HG03571 (cell line): ENCODE results near the gene CDKN2C.
"Not testable (repeated sequence)": the region's sequence is repeated elsewhere in the genome, so short reads cannot be mapped to it uniquely, and the experiment has no call there.

Source experiments
- ATAC-seq: cut with Tn5 transposase; IDR thresholded peaks from one replicate; pipeline ENCODE4 v1.9.1; 2021; ENCODE audit not compliant: unreplicated experiment

CDKN2C gene

DNA sequence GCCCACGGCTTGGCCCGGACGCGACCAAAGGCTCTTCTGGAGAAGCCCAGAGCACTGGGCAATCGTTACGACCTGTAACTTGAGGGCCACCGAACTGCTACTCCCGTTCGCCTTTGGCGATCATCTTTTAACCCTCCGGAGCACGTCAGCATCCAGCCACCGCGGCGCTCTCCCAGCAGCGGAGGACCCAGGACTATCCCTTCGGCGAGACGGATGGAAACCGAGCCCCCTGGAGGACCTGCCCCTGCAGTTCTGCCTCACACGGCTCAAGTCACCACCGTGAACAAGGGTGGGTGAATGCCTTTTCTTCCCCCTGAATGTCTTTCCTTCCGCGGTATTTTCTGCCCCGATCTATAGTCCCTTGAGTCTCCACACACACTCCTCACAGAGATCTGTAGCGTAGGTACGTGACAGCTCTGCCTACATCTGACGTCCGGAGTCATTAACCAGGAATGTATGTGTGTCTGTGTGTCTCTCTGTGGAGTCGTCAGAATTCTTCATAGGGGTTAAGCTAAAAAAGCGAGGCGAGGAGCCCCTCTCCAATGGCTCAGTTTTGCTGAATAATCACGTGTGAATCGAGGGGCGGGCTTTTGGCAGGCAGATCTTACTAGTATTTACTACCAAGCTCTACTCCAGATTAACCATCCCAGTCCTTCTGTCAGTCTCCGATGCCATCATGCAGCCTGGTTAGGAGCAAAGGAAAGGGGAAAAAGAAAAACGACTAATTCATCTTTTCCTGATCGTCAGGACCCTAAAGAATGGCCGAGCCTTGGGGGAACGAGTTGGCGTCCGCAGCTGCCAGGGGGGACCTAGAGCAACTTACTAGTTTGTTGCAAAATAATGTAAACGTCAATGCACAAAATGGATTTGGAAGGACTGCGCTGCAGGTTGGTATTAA, at the start of gene CDKN2C:
CDKN2C (plus strand) TSS at position 635 of the 898 bp plus-strand sequence; CDS start at position 759, 124 bp downstream.
- peak; percentile 21 for ATAC-seq

DNA sequence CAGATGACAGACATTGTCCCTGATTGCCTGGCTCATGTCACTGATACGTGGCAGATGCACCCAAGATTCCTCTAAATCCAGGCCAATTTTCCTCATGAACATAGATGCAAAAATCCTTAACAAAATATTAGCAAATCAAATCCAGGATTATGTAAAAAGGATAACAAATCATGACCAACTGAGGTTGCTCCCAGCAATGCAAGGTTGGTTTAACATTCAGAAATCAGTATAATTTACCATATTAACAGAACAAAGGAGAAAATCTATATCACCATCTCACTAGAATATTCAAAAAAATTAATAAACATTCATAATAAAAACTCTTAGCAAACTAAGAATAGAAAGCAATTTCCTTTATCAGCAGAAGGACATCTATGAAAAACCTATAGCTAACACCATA, 49.6 kb upstream of the CDKN2C start:
- ATAC-seq = no peak

DNA sequence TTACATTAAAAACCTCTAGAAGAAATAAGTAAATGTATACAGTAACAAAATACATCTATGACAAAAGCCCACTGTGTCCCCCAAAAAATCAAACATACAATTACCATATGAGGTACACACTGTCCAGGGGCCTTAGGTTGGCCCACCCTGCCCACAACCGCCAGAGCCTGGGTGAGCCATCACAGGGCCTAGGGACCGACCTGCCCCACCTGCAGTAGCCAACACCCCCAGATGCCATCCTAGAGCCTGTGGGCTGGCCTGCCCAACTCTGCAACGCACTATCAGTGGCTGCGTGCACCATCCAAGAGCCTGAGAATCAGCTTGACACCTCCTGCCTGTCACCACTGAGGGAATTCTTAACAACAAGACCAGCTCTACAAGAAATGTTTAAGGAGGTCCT, 49.0 kb upstream of the CDKN2C start:
- no peak for ATAC-seq

DNA sequence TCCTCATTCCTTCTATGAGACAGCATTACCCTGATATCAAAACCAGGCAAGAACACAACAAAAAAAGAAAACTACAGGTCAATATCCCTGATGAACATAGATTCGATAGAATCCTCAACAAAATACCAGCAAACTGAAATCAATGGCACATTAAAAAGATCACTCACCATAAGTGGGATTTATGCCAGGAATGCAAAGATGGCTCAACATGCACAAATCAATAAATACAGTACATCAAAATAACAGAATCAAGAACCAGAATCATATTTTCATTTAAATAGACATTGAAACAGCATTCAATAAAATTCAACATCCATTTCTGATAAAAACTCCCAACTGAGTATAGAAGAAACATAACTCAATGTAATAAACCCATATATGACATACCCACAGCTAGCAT, 46.5 kb upstream of the CDKN2C start:
- no peak for ATAC-seq

DNA sequence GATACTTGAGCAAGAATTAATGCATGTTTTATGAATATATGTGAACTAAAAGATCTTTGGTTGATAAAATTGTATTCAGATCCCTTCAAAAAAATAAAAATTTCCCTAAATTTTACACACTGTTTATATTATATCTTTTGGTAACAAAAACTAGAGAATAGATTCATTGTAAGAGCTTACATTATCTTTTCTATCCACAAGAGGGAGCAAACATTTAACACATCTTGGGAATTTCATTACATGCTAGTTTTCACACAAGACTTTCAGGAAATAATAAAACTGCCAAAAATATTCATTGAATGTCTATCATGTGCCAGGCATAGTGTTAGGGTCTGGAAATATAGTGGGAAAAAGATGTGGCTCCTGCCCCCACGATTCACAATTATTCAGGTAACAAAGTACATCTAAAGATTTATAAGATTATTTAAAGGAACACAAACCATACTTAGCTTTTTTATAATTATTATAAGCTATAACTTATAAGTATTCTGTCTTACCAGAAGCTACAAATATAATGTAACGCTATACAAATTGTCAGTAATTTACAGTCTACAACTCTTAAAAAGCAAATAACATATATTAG, 40.6 kb upstream of the CDKN2C start:
- ATAC-seq = no peak

DNA sequence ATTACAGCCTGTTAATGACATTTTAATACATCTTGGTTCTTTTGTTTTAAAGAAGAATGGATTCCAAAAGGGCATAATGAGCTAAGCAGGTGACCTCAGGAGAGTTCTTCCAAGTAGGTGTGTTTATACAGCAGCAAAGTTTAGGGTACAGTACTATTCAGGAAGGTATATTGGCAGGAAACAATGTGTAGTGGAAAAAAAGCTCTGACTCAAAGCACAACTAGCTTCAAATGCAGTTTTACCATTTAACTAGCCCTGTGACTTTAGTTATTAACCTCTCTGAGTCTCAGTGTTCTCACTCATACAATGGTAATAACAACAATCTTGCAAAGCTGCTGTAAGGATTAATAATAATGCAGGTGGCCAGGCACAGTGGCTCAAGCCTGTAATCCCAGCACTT, 39.9 kb upstream of the CDKN2C start:
- peak; percentile 76 for ATAC-seq

DNA sequence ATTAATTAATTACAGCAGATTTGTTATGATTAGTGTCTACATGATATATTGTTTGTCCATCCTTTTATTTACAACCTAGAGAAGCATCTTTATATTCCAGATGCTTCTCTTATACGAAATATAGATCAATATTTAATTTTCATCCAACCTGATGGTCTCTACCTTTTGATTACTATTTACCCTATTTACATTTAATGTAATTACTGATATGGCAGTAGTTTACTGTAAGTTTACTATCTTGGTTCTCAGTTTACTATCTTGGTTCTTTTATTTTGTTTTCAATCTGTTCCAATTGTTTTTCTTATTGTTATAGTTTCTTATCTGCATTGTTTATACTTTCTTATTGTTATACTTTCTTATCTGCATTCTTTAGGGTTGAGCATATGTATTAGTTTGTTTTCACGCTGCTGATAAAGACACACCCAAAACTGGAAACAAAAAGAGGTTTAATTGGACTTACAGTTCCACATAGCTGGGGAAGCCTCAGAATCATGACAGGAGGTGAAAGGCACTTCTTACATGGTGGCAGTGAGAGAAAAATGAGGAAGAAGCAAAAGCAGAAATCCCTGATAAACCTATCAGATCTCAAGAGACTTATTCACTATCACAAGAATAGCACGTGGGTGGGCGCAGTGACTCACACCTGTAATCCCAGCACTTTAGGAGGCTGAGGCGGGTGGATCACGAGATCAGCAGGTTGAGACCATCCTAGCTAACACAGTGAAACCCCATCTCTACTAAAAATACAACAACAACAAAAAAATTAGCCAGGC, 38.9 kb upstream of the CDKN2C start:
- no peak for ATAC-seq

DNA sequence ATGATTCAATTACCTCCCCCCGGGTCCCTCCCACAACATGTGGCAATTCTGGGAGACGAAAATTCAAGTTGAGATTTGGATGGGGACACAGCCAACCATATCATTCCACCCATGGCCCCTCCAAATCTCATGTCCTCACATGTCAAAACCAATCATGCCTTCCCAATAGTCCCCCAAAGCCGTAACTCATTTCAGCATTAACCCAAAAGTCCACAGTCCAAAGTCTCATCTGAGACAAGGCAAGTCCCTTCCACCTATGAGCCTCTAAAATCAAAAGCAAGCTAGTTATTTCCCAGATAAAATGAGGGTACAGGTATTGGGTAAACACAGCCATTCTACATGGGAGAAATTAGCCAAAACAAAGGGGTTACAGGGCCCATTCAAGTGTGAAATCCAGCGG, 38.0 kb upstream of the CDKN2C start:
- not testable (repeated sequence) for ATAC-seq

DNA sequence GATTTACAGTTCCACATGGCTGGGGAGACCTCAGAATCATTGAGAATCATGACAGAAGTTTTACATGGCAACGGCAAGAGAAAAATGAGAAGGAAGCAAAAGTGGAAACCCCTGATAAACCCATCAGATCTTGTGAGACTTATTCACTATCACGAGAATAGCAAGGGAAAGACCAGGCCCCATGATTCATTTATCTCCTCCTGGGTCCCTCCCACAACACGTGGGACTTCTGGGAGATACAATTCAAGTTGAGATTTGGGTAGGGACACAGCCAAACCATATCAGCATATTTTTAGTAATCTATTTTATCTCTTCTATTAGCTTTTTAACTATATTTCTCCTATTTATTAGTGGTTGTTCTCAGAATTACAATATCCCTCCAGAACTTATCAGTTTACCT, 36.3 kb upstream of the CDKN2C start:
- ATAC-seq = not testable (repeated sequence)

DNA sequence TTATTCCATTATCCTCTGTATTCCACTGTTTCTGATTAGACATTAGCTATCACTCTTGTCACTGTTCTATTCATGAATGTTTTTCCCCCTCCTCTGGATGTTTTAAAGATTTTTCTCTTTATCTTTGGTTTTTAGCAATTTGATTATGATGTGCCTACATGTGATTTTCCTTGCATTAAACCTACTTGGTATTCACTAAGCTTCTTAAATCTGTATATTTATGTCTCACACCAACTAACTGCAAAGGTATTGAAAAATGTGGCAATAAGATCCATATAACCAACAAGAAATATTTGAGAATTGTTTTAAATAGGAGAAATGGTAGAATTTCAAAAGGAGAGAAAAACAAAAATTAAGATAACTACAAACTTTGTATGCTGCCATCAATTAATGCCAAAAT, 35.2 kb upstream of the CDKN2C start:
- no peak for ATAC-seq

DNA sequence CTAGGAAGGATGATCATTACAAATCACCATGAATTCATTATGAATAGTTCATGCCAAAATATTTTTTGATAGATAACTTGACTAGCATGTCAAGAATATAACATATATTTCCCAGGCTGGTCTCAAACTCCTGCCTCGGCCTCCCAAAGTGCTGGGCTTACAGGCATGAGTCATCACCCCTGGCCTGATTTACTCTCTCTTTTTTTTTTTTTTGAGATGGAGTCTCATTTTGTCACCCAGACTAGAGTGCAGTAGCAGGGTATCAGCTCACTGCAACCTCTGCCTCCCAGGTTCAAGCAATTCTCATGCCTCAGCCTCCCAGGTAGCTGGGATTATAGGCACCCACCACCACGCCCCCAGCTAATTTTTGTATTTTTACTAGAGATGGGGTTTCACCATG, 34.8 kb upstream of the CDKN2C start:
- ATAC-seq = not testable (repeated sequence)

DNA sequence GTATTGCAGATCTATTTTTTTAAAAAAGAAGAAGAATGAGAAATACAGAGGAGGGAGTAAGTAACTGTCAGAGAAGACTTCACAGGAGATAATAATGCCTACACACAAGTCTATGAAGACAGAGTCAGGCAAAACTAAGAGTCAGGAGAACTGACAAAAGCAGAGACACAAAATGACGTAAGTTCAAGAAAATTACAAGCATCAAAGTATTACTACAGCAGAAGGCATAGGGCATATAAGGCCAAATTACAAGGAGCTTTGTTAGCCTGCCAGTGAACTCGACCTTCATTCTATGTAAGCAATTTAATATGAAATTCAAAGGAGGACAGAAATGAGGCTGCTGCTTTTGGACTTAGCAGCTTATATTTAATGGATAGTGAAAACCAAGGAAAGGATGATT, 33.7 kb upstream of the CDKN2C start:
- no peak for ATAC-seq

DNA sequence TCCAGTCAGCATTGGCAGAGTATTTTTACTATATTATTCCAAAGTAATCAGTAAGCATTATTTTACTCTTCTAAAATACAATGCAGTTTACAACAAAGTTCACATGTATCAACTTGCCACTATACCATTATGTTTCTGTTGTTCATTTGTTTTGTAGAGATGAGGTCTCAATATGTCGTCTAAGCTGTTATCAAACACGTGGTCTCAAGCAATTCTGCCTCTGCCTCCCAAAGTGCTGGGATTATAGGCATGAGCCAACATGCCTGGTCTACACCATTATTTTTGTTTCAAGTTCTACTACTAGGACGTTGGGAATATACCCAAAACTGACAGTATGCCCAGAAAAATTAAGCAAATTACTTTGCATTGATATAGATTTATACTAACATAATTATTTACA, 29.8 kb upstream of the CDKN2C start:
- no peak for ATAC-seq

DNA sequence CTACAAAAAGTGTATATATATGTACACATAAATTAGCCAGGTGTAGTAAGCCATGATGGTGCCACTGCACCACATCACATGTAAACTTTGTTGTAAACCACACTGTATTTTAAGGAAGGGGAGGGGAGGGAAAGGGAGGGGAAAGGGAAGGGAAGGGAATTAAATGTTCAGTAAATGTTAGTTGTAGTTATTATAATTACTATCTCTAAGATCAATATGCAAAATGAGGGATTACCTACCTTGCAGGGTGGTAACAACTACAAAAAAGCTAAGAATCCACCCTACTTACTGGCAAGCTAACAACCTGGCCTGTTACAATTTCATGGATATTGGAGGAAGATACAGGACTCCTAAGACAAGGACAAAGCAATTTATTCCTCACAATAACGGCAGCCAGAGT, 27.7 kb upstream of the CDKN2C start:
- no peak for ATAC-seq

DNA sequence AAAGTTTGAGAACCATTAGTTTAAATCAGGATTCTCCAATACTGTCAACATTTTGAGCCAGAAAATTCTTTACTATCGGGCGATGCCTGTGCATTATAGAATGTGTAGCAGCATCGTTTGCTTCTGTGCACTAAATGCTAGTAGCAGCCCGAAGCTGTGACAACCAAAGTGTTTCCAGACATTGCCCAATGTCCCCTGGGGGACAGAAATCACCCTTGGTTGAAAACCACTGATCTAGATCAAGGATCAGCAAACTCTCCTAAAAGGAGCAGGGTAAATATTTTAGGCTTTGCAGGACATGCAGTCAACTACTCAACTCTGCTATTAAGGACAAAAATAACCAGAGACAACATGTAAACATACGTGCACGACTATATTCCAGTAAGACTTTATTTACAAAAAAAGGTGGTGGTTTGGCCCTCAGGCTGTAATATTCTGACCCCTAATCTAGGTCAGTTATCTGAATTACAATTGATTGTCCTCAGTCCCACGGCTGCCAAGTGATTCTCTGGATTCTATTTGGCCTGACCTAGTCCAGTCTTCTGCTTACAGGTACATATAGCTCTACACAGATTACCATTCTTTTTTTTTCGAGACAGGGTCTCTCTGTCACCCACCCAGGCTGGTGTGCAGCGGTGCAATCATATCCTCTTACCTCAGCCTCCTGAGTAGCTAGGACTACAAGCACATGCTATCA, 20.6 kb upstream of the CDKN2C start:
- no peak for ATAC-seq

DNA sequence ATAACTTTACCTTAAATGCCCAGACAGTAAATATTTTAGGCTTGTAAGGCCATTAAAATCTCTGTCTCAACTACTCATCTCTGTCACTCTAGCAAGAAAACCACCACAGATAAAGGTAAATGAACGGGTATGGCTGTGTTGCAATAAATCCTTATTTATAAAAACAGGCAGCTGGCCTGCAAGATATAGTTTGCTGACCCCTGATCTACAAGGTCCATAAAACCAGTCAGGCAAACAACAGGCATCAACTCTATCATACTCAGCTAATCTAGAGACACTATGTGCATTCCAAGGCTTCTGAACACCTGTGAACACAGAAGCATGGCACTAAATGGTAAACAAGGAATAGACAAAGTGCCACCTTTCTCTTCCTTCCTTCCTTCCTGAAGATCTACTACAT, 19.6 kb upstream of the CDKN2C start:
- no peak for ATAC-seq

DNA sequence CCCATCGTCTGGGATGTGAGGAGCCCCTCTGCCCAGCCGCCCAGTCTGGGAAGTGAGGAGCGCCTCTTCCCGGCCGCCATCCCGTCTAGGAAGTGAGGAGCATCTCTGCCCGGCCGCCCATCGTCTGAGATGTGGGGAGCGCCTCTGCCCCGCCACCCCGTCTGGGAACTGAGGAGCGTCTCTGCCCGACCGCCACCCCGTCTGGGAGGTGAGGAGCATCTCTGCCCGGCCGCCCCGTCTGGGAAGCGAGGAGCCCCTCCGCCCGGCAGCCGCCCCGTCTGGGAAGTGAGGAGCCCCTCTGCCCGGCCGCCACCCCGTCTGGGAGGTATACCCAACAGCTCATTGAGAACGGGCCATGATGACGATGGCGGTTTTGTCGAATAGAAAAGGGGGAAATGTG, 17.5 kb upstream of the CDKN2C start:
- not testable (repeated sequence) for ATAC-seq

DNA sequence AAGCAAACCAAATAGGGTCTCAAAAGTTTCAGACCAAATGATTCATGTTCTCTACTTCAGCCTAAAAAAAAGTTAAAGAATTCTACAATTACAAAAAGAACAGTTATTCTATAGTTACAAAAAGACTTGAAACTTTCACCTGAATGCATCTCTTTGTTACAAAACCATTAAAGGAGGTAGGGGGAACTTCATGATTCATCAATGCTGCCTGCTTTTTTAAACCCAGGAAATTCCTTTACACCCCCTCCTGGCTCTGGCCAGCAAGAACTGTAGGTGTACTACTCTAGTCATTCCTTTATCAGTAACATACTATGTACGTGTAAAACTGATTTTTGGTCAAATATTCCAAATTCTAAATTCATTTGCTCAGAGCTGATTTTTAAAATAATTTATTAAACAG, 14.9 kb upstream of the CDKN2C start:
- ATAC-seq = no peak

DNA sequence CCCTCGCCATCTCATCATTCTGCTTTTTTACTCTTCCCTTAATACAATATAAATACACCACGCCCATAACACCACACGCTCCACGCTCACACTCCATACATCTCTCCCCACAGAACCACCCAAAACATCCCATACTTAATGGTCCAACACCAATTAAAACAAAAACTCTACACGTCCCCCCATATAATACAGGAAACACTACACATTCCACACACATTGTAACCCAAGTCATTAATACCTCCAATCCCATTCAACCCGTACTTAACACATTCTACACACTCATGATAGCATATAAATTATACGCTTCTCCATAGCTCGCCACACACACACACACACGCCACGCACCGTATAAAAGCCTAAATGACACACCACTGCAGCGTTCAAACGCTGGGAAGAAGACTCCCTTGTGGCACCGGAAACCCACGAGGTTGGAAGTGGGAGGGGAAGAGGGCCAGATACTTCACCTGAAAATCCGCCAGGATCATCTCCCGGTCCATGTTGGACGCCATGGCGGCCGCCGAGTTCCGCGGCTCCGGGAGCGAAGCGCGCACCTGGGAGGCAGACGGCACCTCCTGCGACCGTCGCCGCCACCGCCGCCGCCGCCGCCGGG, 10.6 kb upstream of the CDKN2C start:
- ATAC-seq = no peak

DNA sequence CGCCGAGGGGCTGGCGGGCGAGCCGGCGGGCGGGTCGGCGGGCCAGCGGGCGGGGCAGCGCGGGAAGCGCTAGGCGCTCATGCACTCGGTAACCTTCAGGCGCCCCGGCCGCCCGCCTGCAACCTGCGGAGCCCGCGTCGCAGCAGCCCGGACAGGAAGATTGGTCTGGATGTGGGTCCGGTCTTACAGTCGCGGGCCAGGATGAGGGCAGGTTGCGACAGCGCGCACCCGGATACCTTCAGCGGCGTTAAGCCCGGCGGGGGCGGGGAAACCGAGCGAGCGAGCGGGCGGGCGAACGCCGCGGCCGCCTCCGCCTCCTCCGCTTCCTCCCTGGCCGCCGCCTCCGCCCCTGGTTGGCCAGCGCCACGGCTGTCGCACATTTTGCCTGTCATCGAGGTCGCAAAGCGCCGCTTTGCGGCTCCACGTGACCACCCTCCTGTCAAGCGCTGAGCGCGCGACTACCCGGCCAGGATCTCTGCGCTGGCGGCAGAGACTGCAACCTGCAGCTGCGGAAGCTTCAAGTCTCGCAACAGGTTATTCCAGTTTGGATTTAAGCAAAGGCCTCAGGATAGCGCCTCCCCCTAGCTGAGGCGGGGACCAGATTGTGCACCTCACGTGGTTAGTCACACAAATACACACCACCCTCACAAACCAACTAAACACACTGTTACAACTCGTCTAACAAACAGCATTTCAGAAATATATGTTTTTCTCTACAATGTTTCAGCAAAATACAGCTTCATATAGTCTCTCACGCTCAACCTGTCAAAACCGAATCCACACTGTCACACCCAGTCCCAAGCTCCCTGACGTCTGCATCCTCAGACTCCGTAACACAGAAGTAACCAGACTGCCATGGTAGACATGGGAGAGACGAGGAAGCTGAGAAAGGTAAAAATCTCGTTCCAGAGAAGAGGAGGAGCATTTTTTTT, 9.9 kb upstream of the CDKN2C start, which contains the start of gene FAF1:
FAF1 (minus strand) TSS at position 355 of the 932 bp plus-strand sequence. CDS start 456 bp downstream, outside the sequence.
- ATAC-seq = peak; percentile 88
